Nucleus accumbens (tissue), 56 donors: Measurements from ENCODE around the gene UNC5B.

Experiments used
- DNase-seq, 56 donors: peaks; one replicate each; lab custom pipeline; 2025; lab: John Stamatoyannopoulos, UW

UNC5B gene

DNA sequence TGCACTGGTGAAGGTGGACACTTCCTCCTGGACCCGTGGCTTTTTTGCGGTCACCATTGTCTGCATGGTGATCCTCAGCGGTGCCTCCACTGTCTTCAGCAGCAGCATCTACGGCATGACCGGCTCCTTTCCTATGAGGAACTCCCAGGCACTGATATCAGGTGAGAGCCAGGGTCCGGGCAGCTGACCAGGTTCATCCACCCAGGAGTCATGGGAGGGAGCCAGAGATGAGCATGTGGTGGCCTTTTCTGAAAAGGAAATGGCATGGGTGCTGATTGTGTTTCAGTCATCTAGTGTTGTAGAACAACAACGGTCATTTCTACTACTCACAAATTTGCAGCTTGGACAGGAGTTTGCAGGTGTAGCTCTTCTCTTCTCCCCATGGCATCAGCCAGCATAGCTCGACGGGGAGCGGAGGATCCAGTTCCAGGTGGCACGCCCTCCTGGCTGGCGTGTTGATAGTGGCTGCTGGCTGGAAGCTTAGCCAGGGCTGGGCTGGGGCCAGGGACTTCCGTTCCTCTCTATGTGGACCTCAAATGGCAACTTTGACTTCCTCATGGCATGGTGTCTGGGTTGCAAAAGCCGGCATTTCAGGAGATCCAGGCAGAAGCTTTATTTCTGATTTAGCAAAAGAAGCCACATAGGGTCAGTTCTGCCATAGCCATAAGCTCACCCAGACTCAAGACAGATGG lies 139.4 kb downstream of the UNC5B start:
- peak in 4 of 56 donors; percentile 13 to 28 (median 21) for DNase-seq
